ENCODE results near the gene TMCC2. TPM values are rescaled to one million over a fixed set of nuclear protein-coding genes. Genes with fewer than 3 reads are reported as not detected.

The TMCC2 gene
- total RNA-seq, 3 donors from 2014 or later (not counting 1 experiment from before 2014, with no cell fraction given), result 0.93 to 1.5 (median 1.1) TPM

GRCh38 chr1:205245096-205245495 is 17.4 kb downstream of the TMCC2 start:
- Histone ChIP-seq H3K9me3 (ENCODE audit: control insufficient read depth, insufficient read depth, low read length) (no peaks in the 10 kb centered on the region), H3K4me3 (ENCODE audit: low read length) (no peak overlapping the region), H3K27ac (ENCODE audit: low read length) (no peak overlapping the region), H3K27me3 (ENCODE audit: control insufficient read depth, insufficient read depth, low read length) (no peaks in the 10 kb centered on the region), H3K36me3 (ENCODE audit: control insufficient read depth, insufficient read depth, low read length) (no peaks in the 10 kb centered on the region), H3K4me1 (ENCODE audit: control insufficient read depth, insufficient read depth, low read length) (no peaks in the 10 kb centered on the region)
- Mint-ChIP-seq H3K27ac (no peak overlapping the region), H3K9me3 (no peaks in the 10 kb centered on the region), H3K36me3 (no peaks in the 10 kb centered on the region), H3K4me1 (no peaks in the 10 kb centered on the region), H3K4me3 (no peak overlapping the region), H3K27me3 (ENCODE audit: low read depth in 2 of 2) (peaks cover 8 to 15% of the 10 kb centered on the region in 2 donors)
- TF ChIP-seq CTCF (IDR thresholded peaks at IDR 0.05), result no peak
- DNase-seq (no peak), ATAC-seq (no peak)
- 88% methylated on average over 7 of the region's 7 CpGs for WGBS (ENCODE audit: insufficient coverage)
- intact Hi-C loops (cut with micrococcal nuclease), result loop anchor here (10.0 kb wide), 1 partner anchor 180 kb away; no protein-coding TSS in a partner anchor

- no peaks in the 10 kb centered on the region for H3K9me3 Mint-ChIP-seq
- TF ChIP-seq CTCF (IDR thresholded peaks at IDR 0.05), result no peak
- no peaks in the 10 kb centered on the region for H3K36me3 Mint-ChIP-seq
- WGBS (ENCODE audit: insufficient coverage), result 87% methylated on average over 10 of the region's 10 CpGs
- Histone ChIP-seq H3K9me3 (ENCODE audit: control insufficient read depth, insufficient read depth, low read length) (no peaks in the 10 kb centered on the region), H3K27me3 (ENCODE audit: control insufficient read depth, insufficient read depth, low read length) (no peaks in the 10 kb centered on the region), H3K4me1 (ENCODE audit: control insufficient read depth, insufficient read depth, low read length) (no peaks in the 10 kb centered on the region), H3K36me3 (ENCODE audit: control insufficient read depth, insufficient read depth, low read length) (no peaks in the 10 kb centered on the region), H3K4me3 (ENCODE audit: low read length) (no peak overlapping the region), H3K27ac (ENCODE audit: low read length) (no peak overlapping the region)
- DNase-seq, result no peak
- no peak overlapping the region for H3K4me3 Mint-ChIP-seq
- intact Hi-C loops (cut with micrococcal nuclease), result loop anchor here (10.0 kb wide), 1 partner anchor 182 kb away; no protein-coding TSS in a partner anchor
- ATAC-seq, result no peak
- H3K27ac Mint-ChIP-seq, result no peak overlapping the region
- peaks cover 11 to 15% of the 10 kb centered on the region in 2 donors for H3K27me3 Mint-ChIP-seq (ENCODE audit: low read depth in 2 of 2)
- H3K4me1 Mint-ChIP-seq, result no peaks in the 10 kb centered on the region
These were observed 18.8 kb downstream of the TMCC2 start for GRCh38 chr1:205246351-205247119.

- Histone ChIP-seq H3K27ac (ENCODE audit: low read length) (no peak overlapping the region), H3K9me3 (ENCODE audit: control insufficient read depth, insufficient read depth, low read length) (no peaks in the 10 kb centered on the region), H3K36me3 (ENCODE audit: control insufficient read depth, insufficient read depth, low read length) (no peaks in the 10 kb centered on the region), H3K4me3 (ENCODE audit: low read length) (no peak overlapping the region), H3K4me1 (ENCODE audit: control insufficient read depth, insufficient read depth, low read length) (no peaks in the 10 kb centered on the region), H3K27me3 (ENCODE audit: control insufficient read depth, insufficient read depth, low read length) (no peaks in the 10 kb centered on the region)
- DNase-seq, result no peak
- H3K4me1 Mint-ChIP-seq, result no peaks in the 10 kb centered on the region
- ATAC-seq, result no peak
- no peak for TF ChIP-seq CTCF (IDR thresholded peaks at IDR 0.05)
- H3K36me3 Mint-ChIP-seq, result no peaks in the 10 kb centered on the region
- peaks cover 10 to 12% of the 10 kb centered on the region in 2 donors for H3K27me3 Mint-ChIP-seq (ENCODE audit: low read depth in 2 of 2)
- WGBS (ENCODE audit: insufficient coverage), result 51% methylated on average over 9 of the region's 9 CpGs
- H3K9me3 Mint-ChIP-seq, result no peaks in the 10 kb centered on the region
- intact Hi-C loops (cut with micrococcal nuclease), result loop anchor here (10.0 kb wide), 1 partner anchor 183 kb away; no protein-coding TSS in a partner anchor
- H3K27ac Mint-ChIP-seq, result no peak overlapping the region
- no peak overlapping the region for H3K4me3 Mint-ChIP-seq
These were observed 19.6 kb downstream of the TMCC2 start for GRCh38 chr1:205247130-205247921.
